NCI-H526 (cell line): ENCODE data around the gene LRPAP1.

Experiments
- DNase-seq, 2 experiments: peaks; one replicate each; lab custom pipeline; 2025; lab: John Stamatoyannopoulos, UW

The LRPAP1 gene

DNA sequence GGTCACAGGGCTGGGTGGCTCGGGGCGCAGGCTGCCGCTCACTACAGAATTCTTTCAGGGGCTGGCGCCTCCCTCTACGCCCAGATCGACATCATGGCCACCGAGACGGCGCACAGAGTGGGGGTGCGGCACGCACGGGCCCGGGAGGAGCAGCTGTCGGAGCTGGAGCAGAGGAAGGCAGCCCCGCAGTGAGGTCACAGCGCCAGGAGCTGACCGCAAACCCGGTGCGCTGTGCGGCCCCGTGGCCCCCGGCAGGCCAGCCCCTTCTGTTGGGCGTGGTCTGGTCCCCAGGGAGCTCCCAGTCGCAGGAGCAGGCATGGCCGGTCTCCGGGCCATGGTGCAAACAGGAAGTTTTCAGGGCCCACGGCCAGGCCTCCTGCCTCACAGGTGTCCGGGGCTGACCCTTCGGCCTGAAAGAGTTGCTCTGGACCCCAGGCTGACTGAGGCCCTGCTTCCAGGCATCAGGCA lies 31.6 kb downstream of the LRPAP1 start:
- no peak for DNase-seq

DNA sequence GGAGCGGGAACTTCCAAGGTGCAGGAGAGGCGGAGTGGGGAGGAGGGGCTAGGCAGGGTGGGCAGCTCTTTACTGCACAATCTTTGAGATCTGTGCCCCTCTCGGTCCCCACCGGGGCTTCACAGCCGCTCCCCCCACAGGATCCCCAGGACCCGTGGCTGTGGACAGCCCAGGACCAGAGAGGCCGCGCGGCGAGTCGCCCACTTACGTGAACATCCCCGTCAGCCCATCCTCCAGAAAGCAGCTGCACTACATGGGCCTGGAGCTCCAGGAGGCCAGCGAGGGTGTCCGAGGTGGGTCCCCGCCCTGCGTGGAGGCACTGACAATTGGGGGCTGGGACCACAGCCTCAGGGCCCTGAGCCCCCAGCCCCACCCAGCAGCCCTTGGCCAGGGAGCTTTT lies 32.1 kb downstream of the LRPAP1 start:
- no peak for DNase-seq

DNA sequence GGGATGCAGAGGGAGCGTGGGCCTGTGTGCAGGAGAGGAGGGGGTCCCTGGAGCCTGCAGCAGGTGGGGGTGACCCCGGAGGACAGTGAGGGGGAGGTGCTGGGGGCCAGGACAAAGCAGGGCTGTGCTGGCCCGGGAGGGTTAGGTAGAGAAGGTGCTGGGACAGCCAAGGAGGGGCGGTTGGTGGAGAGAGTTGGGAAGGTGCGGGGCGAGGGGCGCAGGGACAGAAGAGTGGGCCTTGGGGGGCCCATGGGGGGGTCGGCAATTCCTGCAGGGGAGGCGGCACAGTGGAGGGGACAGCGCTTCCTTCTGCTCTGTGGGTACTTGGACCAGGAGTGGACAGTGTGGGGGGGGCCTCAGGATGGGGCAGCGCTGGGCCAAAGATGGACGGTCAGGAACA lies 32.5 kb downstream of the LRPAP1 start:
- no peak for DNase-seq

DNA sequence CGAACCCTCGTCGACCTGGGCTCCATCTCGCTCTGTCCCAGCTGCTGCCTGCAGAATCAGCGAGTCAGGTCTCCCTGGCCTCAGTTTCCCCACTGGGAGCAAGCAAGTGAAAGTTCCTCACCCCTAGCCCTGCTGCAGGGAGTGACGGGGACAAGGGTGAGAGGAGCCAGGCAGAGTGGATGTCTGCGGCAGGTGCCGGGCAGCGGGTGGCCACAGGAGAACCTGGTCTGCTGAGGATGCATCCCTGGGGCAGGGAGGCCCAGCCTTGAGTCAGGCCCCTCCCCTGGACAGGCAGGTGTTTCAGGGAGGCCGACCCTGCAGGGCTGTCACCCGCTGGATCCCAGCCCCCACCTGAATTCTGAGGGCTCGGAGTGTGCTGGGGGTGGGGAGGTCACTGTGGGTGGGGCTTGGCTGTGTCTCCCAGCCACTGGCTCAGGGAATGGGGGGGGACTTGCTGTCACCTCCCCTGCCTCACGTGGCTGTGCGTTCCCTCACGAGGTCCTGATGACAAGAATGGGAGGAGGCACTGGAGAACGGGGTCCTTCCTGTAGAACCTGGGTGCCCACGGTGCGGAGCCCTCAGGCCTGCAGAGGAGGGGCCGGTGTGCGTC lies 33.2 kb downstream of the LRPAP1 start:
- peak in 1 of 2 experiments; percentile 27 for DNase-seq

DNA sequence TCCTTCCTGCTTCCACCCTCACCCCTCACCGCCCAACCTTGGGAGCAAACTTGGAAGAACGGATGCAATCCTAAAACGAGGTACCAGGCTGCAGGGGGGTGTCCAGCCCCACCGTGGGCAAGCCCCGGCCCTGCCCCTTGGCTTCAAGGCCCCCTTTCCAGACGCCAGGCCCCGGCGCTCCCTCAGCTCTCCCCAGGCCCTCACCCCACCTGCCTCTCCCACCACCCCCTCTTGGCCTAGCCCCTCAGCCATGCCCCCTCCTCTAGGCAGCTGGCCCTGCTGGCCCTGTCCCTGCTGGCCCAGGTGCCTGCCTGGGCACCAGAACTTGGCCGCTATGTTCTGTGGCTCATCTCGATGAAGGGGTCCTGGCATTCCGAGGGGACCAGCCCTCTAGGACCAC lies 33.8 kb downstream of the LRPAP1 start:
- no peak for DNase-seq

DNA sequence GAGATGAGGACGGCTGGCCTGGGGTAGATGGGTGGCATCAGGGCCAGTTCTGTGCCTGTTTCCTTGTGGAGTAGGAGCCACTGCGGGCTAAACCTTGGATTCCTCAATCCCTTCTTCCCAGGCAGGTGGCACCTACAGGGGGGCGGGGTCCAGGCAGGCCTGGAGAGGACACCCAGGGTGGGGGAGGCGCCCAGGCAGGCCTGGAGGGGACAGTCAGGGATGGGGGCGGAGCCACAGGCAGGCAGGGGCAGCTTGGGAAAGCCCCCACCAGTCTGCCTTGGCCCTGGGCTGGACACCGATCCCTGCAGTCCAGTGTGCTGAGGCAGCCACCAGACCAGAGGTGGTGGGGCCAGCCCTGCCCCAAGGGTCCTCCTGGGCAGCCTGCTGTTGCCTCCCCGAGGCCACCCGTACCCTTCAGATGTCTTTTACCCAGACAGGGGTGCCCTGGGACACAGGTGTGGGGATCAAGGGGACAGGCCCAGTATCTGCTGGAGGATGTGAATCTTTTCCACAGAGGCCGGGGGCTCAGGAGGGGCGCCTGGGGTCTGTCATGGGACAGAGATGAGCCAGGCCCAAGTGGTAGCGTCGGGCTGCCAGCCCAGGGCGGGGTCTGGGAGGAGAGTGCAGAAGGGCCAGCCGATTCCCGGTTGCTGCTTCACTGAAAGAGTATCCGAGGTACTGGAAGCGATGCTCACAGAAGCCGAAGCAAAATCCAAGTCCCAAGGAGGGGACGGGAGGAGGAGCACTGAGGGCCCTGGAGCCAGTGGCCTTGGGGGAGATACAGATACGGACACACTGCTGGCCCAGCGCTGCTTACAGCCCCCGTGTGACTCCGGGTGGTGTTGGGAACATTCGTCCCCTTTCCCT lies 34.5 kb downstream of the LRPAP1 start:
- no peak for DNase-seq

DNA sequence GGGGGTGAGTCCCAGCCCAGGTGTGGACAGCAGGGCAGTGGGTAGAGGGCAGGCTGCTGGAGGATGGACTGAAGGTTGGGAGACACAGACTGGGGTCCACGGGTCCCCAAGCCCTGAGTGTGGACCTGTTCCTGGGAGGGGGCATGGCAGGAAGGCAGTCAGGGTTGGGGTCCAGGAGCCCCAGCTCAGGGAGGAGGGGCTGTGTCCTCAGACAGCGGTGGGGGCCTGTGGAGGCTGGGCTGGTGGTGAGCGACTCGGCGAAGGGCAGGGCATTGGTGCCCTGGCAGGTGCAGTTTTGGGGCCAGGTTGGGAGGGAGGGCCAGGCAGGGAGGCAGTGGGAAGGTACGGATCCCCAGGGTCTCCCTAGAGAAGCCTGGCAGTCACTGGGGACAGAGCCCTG lies 35.1 kb downstream of the LRPAP1 start:
- DNase-seq: no peak

DNA sequence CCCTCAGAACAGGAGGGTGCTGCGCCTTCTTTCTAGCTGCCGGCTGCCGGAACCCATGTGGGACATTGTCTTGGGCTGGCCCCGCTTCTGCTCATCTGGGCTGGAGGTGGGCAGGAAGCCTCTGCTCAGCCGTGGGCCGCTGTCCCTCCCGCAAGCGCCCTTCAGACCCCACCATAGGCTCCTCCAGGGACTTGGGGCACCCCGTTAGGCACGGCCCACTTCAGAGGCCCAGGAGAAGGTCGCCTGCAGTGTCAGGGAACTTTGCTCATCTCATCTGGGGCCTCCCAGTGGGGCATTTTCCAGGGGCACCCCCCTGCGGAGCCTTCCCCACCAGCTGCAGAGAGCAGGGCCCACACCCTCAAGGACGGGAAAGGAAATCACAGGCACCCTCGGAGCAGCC lies 36.2 kb downstream of the LRPAP1 start:
- no peak for DNase-seq

DNA sequence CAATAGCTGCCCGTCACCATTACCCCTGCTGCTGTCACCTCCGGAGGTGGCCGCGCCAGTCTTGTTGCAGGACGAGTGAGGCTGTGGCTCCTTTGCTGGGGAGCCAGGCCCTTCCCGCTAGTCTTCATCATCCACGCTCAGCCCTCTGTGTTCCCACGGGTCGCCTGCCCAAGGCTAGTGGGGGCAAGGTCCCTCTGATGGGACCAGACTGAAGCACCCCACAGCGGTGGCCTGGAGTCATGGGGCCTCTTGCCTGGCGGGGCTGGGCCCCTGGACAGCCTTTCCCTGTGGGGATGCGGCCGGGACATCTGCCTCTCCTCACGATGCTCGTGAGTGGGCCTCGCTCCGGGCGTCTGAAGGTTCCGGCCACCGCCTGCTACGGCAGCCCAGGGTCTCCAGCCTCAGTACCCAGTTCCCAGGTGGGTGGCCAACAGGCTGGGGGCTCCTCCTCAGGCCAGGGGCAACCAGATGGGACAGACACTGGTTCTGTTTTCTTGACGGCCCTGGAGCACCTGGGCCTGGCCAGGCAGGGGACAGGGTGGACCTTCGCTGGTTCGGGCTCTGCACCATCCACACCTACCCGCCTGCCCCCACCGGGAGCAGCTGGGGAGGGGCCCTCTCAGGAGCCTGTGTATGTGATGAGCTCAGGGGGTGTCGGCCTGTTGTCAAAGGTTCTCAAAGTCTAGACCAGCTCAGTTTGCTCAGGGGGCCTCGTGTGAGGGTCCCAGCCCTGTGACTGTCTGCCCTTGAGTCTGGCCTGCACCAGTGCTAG lies 36.8 kb downstream of the LRPAP1 start:
- DNase-seq: no peak

DNA sequence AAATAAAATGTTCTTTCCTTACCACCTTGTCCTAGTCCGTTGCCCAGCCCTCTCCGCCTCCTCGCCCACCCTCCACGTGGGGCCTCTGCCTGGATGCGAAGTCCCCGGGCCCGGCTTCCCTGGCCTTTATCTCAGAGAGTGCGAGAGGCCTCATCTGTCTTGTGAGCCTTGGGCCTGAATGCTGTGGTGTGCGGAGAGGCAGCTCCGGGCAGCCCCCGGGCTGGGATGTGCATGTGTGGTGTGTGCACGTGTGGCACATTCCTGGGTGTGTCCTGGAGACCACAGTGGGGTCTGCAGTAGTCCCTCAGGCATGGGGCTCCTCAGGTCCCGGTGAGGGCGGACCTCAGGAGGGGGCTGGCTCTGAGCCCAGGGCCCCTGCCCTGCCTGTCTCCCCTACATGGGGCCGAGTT lies 37.8 kb downstream of the LRPAP1 start:
- no peak for DNase-seq

DNA sequence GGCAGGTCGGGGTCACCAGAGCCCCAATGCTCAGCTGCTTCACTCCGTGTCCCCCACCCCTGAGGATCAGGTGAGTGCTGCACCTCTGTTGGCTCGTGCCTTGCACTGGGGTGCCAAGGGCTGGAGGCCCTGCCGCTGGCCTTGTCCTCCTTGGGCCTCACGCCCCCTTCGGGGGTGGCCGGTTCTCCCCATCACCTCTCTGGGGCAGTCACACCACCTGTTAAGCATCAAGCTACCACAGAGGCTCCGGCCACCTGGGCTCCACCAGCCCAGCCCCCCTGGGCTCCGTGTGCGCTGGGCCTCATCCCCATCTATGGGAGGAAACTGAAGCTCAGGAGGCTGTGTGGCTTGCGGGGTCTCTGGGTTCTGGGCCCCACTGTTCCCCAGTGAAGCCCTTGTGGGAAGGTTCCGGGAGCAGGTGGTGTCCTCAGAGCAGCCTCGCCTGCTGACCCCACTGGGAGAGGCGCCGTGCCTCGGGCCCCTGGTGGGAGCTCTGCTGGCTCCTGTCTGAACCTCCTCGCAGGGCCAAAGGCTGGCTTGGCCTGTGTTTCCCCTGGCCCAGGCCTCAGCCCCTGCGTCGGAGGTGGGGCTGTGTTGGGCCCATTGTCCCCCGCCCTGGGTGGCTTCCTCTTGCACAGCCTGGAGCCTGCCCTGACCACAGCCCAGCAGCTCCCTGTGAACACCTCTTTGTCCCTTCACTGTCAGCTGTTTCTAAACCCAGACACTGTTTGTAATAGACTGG lies 38.3 kb downstream of the LRPAP1 start:
- DNase-seq: no peak

DNA sequence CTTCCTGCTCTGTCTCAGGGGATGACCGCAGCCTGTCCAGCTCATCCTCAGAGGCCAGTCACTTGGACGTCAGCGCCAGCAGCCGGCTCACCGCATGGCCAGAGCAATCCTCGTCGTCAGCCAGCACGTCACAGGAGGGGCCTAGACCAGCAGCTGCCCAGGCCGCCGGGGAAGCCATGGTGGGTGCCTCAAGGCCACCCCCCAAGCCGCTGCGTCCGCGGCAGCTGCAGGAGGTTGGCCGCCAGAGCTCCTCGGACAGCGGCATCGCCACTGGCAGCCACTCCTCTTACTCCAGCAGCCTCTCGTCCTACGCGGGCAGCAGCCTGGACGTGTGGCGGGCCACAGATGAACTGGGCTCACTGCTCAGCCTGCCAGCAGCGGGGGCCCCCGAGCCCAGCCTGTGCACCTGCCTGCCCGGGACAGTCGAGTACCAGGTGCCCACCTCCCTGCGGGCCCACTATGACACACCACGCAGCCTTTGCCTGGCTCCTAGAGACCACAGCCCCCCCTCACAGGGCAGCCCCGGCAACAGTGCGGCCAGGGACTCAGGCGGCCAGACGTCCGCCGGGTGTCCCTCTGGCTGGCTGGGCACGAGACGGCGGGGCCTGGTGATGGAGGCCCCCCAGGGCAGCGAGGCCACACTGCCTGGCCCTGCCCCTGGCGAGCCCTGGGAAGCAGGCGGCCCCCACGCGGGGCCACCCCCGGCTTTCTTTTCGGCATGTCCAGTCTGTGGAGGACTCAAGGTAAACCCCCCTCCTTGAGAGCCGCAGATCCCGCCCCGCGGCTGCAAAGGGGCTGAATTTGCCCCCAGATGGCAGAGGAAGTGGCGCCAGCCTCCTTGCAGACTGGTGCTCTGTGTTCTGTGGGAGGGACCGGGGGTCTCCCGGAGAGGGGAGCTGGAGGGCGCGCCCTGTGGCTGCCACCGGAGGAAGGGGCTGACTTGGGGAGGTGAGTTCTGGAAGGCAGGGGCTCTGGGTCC lies 39.2 kb downstream of the LRPAP1 start:
- DNase-seq: no peak

DNA sequence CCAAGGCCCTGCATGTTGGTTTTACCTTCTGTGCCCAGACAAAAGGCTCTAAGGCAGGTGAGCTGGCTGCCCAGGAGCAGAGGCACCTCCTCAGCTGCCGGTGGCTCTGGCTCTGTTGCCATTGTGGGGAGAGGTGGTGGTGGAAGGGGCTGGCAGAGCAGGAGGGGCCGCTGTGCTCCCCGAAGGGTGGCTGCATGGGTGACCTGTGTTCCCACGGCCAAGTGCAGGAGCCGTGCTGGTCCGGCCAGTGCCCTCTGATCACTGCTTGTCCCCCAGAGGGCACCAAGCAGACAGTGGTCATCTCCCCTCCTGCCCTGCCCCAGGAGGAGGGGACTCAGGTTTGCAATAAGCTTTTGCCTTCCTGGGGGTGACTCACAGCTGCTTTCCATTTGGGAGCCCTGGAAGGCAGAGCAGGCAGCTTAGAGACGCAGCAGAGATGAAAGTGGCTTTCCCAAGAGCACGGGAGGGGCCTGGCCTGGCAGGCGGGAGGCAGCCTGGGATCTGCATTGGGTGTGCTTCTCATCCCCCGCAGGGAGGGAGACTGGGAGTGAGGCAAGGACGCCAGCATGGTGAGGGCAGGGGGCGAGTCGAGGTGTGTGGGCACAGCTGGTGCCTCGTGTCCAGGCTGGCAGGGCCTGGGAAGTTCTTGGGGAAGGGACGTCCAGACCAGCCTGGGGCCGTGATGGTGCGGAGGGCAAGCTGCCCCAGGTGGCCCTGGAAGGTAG lies 40.4 kb downstream of the LRPAP1 start:
- DNase-seq: no peak

DNA sequence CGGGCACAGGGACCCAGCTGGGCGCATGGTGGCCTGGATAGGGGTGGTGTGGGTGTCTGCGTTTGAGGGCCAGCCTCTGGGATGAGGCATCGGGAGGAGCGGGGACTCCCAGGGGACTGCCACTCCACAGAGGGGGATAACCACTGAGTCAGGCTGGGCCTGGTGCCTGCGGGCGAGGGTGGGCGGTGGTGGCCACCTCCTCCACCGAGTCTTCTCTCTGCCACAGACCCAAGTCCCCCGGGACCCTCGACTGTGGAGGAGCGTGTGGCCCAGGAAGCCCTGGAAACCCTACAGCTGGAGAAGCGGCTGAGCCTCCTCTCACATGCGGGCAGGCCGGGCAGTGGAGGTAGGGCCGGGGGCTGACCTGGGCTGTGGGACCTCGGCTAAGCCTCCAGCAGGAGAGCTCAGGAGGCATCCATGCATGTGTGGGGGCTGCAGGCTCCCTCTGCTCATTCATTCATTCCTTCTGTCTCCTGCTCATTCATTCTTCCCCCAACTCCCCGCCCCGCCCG lies 42.7 kb downstream of the LRPAP1 start:
- peak in 1 of 2 experiments; percentile 62 for DNase-seq

DNA sequence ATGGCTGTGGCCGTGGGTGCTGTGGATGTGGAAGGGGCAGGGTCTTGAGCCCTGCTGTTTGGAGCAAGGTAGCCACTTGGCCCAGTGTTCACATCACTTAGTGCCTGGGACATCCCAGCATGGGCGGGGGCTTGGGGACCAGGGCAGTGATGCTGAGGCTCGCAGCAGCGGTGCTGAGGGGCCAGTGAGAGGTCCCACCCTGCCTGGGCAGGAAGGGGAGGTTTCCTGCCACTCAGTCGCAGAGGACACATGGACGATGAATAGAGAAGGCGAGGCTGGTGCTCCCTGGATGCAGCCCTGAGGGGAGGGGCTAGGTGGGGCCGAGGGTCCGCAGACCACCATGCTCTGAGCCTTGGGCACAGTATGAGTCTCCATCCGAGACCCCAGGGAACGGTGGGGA lies 43.4 kb downstream of the LRPAP1 start:
- no peak for DNase-seq

DNA sequence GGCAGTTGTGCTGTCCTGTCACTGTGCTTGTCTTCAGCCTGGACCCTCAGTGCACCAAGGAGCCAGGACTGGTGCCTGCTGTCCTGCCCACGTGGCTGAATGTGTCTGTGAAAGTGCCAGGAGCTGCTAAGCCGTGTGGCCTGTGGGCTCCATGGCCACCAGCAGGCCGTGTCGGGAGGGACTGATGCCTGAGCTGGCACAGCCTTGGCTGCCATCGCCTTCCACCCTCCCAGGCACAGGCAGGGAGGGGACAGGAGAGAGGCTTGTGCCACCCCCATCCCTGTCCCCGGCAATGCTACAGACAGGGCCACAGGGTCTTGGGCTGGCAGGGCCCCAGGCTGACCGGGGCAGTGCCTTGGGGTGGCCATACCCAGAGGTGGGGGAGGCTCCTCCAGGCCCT lies 44.4 kb downstream of the LRPAP1 start:
- DNase-seq: no peak

DNA sequence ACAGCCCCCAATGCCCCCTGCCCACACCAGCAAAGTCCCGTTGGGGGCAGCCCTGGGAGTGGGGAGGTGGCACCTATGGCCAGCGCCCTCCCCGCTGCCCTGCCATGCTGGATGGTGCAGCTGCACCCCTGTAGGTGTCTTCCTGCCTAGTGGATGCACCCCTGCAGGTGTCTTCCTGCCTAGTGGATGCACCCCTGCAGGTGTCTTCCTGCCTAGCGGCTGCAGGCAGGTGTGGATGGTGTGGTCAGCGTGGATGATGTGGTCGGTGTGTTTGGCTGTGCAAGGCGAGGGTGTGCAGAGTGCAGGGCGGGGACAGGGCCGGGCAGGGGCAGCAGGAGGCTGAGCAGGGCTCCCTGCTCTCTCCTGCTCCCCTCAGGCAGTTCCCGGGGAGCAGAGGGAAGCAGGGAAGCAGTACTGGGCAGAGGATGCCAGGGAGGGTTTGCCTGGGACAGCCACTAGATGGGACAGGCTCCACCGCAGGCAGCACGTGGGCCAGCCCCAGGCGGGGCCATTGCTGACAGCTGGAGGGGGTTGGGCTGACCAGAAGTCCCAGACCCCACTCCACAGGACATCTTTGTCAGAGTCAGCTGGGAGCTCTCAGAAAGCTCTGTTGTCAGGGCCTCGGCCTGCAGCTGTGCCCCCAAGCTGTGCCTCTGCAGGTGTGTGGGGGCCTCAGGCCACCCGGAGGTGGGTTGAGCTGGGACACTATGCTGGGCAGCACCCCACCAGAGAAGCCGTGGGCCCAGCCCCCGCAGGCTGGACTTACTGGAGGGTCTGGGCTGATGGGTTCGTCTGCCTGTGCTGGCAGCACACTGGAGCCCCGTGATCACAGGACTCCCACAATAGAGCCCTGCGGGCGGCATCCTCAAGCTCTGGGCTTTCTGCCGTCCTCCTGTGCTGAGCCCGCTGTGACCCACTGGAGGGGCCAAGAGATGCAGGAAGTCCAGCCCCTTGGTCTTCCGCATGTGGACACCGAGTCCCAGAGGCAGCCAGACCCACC lies 45.4 kb downstream of the LRPAP1 start:
- DNase-seq: no peak

DNA sequence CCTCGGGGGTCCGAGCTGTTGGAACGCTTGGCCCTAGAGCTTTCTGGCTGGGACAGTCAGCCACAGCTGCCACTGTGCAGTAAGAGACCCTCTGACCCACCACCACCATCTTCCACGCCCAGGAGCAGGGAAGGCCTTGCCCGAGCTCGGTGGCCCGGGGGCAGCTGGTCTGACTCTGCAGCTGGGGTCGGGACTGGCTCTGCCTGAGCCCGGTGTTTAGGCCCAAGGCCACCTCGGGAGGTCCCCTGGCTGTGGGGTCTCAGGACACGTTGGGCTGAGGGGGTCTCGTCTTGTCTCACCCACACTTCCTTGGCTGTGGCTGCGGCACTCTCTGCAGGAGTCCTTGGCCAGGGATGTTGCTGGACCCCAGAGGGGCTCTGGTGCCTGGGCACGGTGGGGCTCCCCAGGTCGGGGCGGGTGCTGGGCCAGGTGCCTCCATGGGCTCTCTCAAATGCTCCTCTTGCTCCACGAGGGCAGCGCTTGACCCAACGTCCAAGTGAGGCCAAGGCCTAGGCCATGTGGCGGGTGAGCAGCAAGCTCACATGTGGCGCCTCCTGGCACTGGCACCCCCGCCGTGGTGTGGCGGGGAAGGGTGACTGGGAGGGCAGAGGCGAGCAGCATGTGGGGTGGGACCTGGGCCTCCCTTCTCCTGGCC lies 46.2 kb downstream of the LRPAP1 start:
- no peak for DNase-seq
